ENCODE data around the gene HK2. TPM values are rescaled to one million over a fixed set of nuclear protein-coding genes. Genes with fewer than 3 reads are reported as not detected.

Gene HK2
- total RNA-seq, 1 donor from 2014 or later: 77.1 TPM

DNA sequence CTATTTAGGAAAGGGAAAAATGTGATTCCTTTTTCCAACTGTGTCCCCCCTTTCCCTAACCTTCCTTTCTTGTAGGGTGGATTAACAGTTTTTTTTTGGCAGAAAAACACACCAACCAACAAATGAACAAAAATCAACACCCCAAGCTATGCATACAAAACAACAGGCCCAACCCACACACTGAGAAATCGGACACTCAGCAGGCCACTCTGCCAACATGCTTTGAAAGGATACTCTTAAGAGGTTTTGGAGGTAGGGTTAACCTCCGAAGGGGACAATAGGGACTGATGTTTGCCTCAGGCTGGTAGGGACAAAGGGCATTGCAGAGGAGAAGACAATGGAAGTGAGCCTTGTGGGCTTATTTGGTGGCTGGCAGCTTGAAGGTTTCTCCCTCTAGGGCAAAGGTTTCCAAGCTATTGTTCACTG, 91.4 kb downstream of the HK2 start:
- no peaks in the 10 kb centered on the region for H3K4me1 ChIP-seq
- H3K36me3 ChIP-seq: no peaks in the 10 kb centered on the region
- ATAC-seq (no peak), DNase-seq (no peak)
- H3K4me3 ChIP-seq: no peak overlapping the region
- no peaks in the 10 kb centered on the region for H3K27me3 ChIP-seq
- no peaks in the 10 kb centered on the region for H3K9me3 ChIP-seq
- intact Hi-C loops (cut with DNase I): no loop called here
- H3K27ac ChIP-seq: no peak overlapping the region
- no peak for TF ChIP-seq CTCF (IDR thresholded peaks at IDR 0.05)

- intact Hi-C loops (cut with DNase I): no loop called here
- no peak for ATAC-seq
- Histone ChIP-seq H3K27ac (no peak overlapping the region), H3K36me3 (no peaks in the 10 kb centered on the region), H3K27me3 (no peaks in the 10 kb centered on the region), H3K9me3 (no peaks in the 10 kb centered on the region), H3K4me3 (no peak overlapping the region), H3K4me1 (no peaks in the 10 kb centered on the region)
- TF ChIP-seq CTCF (IDR thresholded peaks at IDR 0.05): no peak
- no peak for DNase-seq
Observed at GRCh38 chr2:74927621-74928020, 93.7 kb downstream of the HK2 start.

DNA sequence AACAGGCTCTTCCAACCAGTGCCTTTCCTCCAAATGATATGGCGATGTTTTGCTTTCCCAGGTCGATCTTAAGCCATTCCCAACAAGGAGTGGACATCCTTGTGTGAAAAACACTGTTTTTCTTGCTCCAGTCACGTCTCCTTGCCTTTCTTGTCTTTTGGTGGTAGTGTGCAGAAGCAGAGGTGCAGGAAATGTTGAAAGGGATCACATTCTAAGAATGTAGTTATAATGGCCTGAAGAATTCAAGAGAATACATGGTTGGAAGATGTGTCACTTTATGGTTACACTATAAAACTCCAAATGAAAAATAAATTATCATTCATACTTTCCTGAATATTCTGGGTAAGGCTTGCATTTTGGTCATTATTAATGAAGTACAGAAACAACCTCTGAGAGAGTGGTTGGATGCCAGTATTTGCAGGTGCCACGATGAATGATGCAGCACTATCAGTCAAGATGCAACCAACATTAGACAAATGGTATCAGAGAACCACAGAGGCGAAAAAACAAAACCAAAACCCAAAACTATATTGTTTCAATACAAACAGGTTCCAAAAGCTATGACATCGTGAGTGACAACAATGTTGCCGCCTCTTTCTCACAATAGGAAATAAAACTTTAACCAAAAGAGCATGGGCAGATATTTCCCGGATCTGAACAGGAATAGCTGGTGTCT, 97.0 kb downstream of the HK2 start:
- Histone ChIP-seq H3K27me3 (no peaks in the 10 kb centered on the region), H3K4me3 (no peak overlapping the region), H3K9me3 (no peaks in the 10 kb centered on the region), H3K36me3 (no peaks in the 10 kb centered on the region), H3K27ac (no peak overlapping the region), H3K4me1 (no peaks in the 10 kb centered on the region)
- DNase-seq: no peak
- intact Hi-C loops (cut with DNase I): no loop called here
- ATAC-seq: no peak
- no peak for TF ChIP-seq CTCF (IDR thresholded peaks at IDR 0.05)

DNA sequence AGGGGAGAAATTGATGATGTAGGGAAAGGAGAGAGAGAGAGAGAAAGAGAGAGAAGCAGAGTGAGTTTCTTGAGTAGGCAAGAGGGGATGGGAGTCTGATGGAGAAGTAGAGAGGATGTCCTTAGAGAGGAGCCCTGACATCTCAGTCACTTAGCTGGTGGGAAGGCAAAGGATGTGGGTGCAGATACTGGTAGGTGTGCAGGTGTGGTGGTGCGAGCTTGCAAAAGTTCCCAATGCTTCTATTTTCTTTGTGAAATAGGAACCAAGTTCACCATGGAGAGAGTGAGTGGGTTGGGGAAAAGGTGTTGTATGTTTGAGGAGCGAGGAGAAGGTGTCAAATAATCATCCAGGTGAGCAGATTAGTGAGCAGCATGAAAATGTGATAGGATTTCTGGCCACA, 98.0 kb downstream of the HK2 start:
- no peak for ATAC-seq
- DNase-seq: no peak
- Histone ChIP-seq H3K4me1 (no peaks in the 10 kb centered on the region), H3K9me3 (no peaks in the 10 kb centered on the region), H3K36me3 (no peaks in the 10 kb centered on the region), H3K4me3 (no peak overlapping the region), H3K27ac (no peak overlapping the region), H3K27me3 (no peaks in the 10 kb centered on the region)
- TF ChIP-seq CTCF (IDR thresholded peaks at IDR 0.05): no peak
- intact Hi-C loops (cut with DNase I): no loop called here

GRCh38 chr2:74935975-74936391, 102.1 kb downstream of the HK2 start:
- no peak for ATAC-seq
- no peaks in the 10 kb centered on the region for H3K4me1 ChIP-seq
- DNase-seq: no peak
- H3K4me3 ChIP-seq: no peak overlapping the region
- TF ChIP-seq CTCF (IDR thresholded peaks at IDR 0.05): no peak
- H3K36me3 ChIP-seq: no peaks in the 10 kb centered on the region
- intact Hi-C loops (cut with DNase I): no loop called here
- H3K9me3 ChIP-seq: no peaks in the 10 kb centered on the region
- H3K27ac ChIP-seq: no peak overlapping the region
- H3K27me3 ChIP-seq: no peaks in the 10 kb centered on the region
